ENCODE results near the gene CERS6. TPM values are rescaled to one million over a fixed set of nuclear protein-coding genes. Genes with fewer than 3 reads are reported as not detected.
A peak's percentile ranks its signal among the peaks of the same experiment; 100 is the strongest.

CERS6 gene
- total and polyA plus RNA-seq, 4 donors = 4.2 to 20.4 (median 10.1) TPM

DNA sequence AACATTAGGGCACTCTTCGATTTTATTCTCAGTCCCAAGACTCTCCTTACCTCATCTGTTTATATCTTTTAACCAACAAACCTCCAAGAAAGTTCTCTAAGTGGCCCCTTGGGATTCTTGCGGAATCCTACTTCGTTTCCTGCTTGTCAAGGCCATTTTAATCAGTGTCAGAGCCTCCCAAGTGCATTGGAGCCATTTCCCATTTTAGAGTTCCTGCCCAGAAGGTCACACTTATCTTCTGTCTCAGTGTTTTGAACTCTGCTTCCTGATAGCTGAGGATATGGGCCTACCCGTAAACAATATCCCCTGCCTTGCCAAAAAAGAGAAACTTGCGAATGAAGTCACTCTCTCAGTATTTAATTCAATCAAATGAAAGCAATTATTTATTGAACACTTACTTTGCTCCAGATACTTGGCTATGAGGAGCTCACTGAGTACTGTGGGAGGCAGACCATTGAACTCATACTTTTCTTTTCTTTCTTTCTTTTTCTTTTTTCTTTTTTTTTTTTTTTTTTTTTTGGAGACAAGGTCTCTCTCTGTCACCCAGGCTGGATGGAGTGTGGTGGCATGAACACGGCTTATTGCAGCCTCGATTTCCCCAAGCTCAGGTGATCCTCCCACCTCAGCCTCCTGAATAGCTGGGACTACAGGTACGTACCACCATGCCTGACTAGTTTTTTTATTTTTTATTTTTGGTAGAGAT is 340.7 kb downstream of the CERS6 start:
- no peaks in the 10 kb centered on the region for H3K9me3 ChIP-seq (ENCODE audit: control insufficient read depth in 4 of 4, low read length in 3 of 4)
- H3K27ac ChIP-seq (ENCODE audit: low read depth in 1 of 2, low read length in 2 of 2) = no peak overlapping the region
- no peaks in the 10 kb centered on the region for H3K36me3 ChIP-seq (ENCODE audit: control insufficient read depth in 4 of 4, insufficient read depth in 3 of 4, low read depth in 1 of 4, low read length in 3 of 4)
- H3K9ac ChIP-seq (ENCODE audit: low read depth in 1 of 2, low read length in 2 of 2) = no peak overlapping the region
- H3K27me3 ChIP-seq (ENCODE audit: control insufficient read depth in 4 of 4, insufficient read depth in 4 of 4, low read length in 3 of 4) = no peaks in the 10 kb centered on the region
- no peak for DNase-seq (ENCODE audit: low spot score)
- WGBS = 77% methylated on average over 8 of the region's 8 CpGs
- TF ChIP-seq SP1 (IDR thresholded peaks at IDR 0.05) (peak; percentile 50), RXRA (IDR thresholded peaks at IDR 0.05) (peak; percentile 19 to 40), HNF4A (conservative IDR thresholded peaks at IDR 0.05) (no peak), NR2F2 (IDR thresholded peaks at IDR 0.05) (peak; percentile 99)
- H3K4me1 ChIP-seq (ENCODE audit: control insufficient read depth in 4 of 4, insufficient read depth in 4 of 4, low read length in 3 of 4) = no peaks in the 10 kb centered on the region
- H3K4me3 ChIP-seq (ENCODE audit: low read depth in 1 of 3, low read length in 3 of 3) = no peak overlapping the region

DNA sequence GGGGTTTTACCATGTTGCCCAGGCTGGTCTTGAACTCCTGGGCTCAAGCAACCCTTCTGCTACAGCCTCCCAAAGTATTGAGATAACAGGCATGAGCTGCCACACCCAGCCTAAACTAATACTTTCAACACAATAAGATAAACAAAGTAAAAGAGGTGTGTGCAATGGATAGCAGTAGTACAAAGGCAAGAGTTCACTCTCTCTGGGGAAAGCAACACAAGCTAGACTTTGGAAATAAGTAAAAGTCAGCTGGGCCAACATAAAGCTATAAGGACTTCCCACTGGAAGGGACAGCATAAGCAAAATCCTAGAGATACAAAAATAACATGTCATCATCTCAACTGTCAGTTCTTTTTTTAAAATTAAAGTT is 341.2 kb downstream of the CERS6 start:
- H3K27me3 ChIP-seq (ENCODE audit: control insufficient read depth in 4 of 4, insufficient read depth in 4 of 4, low read length in 3 of 4) = no peaks in the 10 kb centered on the region
- H3K9ac ChIP-seq (ENCODE audit: low read depth in 1 of 2, low read length in 2 of 2) = no peak overlapping the region
- no peaks in the 10 kb centered on the region for H3K9me3 ChIP-seq (ENCODE audit: control insufficient read depth in 4 of 4, low read length in 3 of 4)
- H3K27ac ChIP-seq (ENCODE audit: low read depth in 1 of 2, low read length in 2 of 2) = no peak overlapping the region
- TF ChIP-seq TAF1 (conservative IDR thresholded peaks at IDR 0.05) (no peak), HNF4A (conservative IDR thresholded peaks at IDR 0.05) (peak in 1 of 2 donors; percentile 14)
- no peak overlapping the region for H3K4me3 ChIP-seq (ENCODE audit: low read depth in 1 of 3, low read length in 3 of 3)
- DNase-seq (ENCODE audit: low spot score) = no peak
- H3K4me1 ChIP-seq (ENCODE audit: control insufficient read depth in 4 of 4, insufficient read depth in 4 of 4, low read length in 3 of 4) = no peaks in the 10 kb centered on the region
- no peaks in the 10 kb centered on the region for H3K36me3 ChIP-seq (ENCODE audit: control insufficient read depth in 4 of 4, insufficient read depth in 3 of 4, low read depth in 1 of 4, low read length in 3 of 4)

DNA sequence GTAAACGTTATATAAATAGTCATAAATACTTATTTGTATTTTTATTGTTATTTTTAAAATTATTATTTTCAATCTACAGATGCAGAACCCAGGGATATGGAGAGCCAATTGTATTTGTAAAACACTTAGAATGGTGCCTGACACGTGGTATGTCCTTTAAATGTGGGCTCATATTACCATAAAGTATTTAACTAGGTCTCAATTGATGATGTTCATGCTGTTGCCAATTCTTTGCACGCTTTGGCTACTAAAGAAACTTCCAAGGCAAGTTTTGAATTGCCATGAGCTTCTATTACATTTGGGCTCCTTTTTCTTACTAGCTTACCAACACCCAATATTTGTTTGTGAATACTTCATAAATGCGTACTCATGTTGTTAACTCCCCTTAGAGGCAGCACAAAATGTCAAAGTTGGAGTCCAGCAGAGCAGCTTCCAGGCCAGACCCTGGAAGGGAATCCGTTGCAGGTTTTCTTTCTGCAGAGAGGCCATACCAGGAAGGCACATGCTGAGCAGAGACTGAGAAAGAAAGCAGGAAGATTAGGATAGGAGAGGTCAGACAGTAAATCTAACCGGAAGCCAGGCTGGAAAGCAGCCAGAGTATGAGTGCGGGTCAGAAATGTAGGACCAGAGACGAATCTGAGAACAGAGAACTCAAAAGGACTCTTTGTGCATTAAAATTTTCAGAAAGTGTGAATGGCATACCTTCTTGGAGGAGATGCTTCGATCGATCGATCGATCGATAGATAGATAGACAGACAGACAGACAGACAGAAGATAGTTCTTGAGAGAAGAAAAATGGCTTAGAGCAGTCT is 342.2 kb downstream of the CERS6 start:
- Histone ChIP-seq H3K4me3 (ENCODE audit: low read depth in 1 of 3, low read length in 3 of 3) (no peak overlapping the region), H3K36me3 (ENCODE audit: control insufficient read depth in 4 of 4, insufficient read depth in 3 of 4, low read depth in 1 of 4, low read length in 3 of 4) (no peaks in the 10 kb centered on the region), H3K27ac (ENCODE audit: low read depth in 1 of 2, low read length in 2 of 2) (no peak overlapping the region), H3K9me3 (ENCODE audit: control insufficient read depth in 4 of 4, low read length in 3 of 4) (no peaks in the 10 kb centered on the region), H3K4me1 (ENCODE audit: control insufficient read depth in 4 of 4, insufficient read depth in 4 of 4, low read length in 3 of 4) (no peaks in the 10 kb centered on the region), H3K27me3 (ENCODE audit: control insufficient read depth in 4 of 4, insufficient read depth in 4 of 4, low read length in 3 of 4) (no peaks in the 10 kb centered on the region), H3K9ac (ENCODE audit: low read depth in 1 of 2, low read length in 2 of 2) (no peak overlapping the region)
- DNase-seq (ENCODE audit: low spot score) = no peak
- TF ChIP-seq YY1 (IDR thresholded peaks at IDR 0.05) = no peak
- TF ChIP-seq EGR1 (IDR thresholded peaks at IDR 0.05; ENCODE audit: low read depth in 2 of 2) = no peak
- TF ChIP-seq, protein P1, sequence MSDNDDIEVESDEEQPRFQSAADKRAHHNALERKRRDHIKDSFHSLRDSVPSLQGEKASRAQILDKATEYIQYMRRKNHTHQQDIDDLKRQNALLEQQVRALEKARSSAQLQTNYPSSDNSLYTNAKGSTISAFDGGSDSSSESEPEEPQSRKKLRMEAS (IDR thresholded peaks at IDR 0.05) = no peak
- TF ChIP-seq, protein P2, sequence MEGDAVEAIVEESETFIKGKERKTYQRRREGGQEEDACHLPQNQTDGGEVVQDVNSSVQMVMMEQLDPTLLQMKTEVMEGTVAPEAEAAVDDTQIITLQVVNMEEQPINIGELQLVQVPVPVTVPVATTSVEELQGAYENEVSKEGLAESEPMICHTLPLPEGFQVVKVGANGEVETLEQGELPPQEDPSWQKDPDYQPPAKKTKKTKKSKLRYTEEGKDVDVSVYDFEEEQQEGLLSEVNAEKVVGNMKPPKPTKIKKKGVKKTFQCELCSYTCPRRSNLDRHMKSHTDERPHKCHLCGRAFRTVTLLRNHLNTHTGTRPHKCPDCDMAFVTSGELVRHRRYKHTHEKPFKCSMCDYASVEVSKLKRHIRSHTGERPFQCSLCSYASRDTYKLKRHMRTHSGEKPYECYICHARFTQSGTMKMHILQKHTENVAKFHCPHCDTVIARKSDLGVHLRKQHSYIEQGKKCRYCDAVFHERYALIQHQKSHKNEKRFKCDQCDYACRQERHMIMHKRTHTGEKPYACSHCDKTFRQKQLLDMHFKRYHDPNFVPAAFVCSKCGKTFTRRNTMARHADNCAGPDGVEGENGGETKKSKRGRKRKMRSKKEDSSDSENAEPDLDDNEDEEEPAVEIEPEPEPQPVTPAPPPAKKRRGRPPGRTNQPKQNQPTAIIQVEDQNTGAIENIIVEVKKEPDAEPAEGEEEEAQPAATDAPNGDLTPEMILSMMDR (IDR thresholded peaks at IDR 0.05; ENCODE audit: low read depth, low read length, missing input control) = no peak
- no peak for TF ChIP-seq HNF4A (conservative IDR thresholded peaks at IDR 0.05)
- no peak for TF ChIP-seq HNF4G (IDR thresholded peaks at IDR 0.05)
- TF ChIP-seq NR2F2 (IDR thresholded peaks at IDR 0.05) = peak; percentile 97
- TF ChIP-seq RXRA (IDR thresholded peaks at IDR 0.05) = peak in 1 of 2 donors; percentile 14
- TF ChIP-seq SP1 (IDR thresholded peaks at IDR 0.05) = peak; percentile 36
- WGBS = 77% methylated on average over 13 of the region's 13 CpGs

Data from liver (tissue), 9 donors.